ENCODE data around the gene USP53. TPM values are rescaled to one million over a fixed set of nuclear protein-coding genes. Genes with fewer than 3 reads are reported as not detected.

Gene USP53
- polyA plus RNA-seq, 1 of the 3 experiments (the other 2 are of a cell fraction): 8.1 TPM

DNA sequence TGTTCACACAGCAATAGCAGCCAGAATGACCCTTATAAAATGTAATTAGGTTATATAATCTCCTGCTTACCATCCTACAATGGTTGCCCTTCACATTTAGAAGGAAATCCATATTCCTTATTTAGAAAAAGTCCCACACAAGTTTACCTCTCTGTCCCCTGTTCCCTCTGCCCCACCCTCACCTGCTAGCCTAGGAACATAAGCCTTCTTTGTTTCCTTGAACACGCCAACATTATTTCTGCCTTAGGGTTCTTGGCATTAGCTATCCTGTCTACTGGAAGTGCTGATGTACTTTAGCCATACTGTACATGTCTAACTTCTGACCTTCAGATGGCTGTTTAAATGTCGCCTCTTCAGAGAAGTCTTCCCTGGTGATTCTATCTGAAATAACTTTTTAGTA is 28.4 kb upstream of the USP53 start:
- Histone ChIP-seq H3K79me2 (ENCODE audit: insufficient read depth) (no peaks in the 10 kb centered on the region), H3K9me2 (no peaks in the 10 kb centered on the region), H3K9ac (no peak overlapping the region), H3K36me3 (replicated peaks in 1 of 2; ENCODE audit: control insufficient read depth in 1 of 2, insufficient read depth in 2 of 2, low read length in 1 of 2) (no peaks in the 10 kb centered on the region), H4K20me1 (ENCODE audit: insufficient read depth) (no peaks in the 10 kb centered on the region), H3K4me1 (ENCODE audit: control insufficient read depth in 1 of 2, insufficient read depth in 2 of 2, low read depth in 1 of 2, low read length in 1 of 2) (no peaks in the 10 kb centered on the region), H3F3A (replicated peaks; ENCODE audit: insufficient read depth) (no peaks in the 10 kb centered on the region), H2AFZ (ENCODE audit: low read depth) (no peak overlapping the region), H3K27ac (ENCODE audit: low read depth in 2 of 2, low read length in 1 of 2) (no peak overlapping the region), H3K9me3 (no peaks in the 10 kb centered on the region), H3K27me3 (ENCODE audit: insufficient read depth) (no peaks in the 10 kb centered on the region), H3K4me2 (no peak overlapping the region), H3K4me3 (ENCODE audit: low read depth in 2 of 2, low read length in 1 of 2) (no peak overlapping the region)
- ChIA-PET POLR2A (no interaction called here), CTCF (no interaction called here)
- 98% methylated on average over 2 of the region's 2 CpGs for WGBS (ENCODE audit: low lambda C conversion rate)
- no peak for DNase-seq
- no peak for TF ChIP-seq GABPA (IDR thresholded peaks at IDR 0.05; ENCODE audit: low read depth)
- no peak for TF ChIP-seq RXRA (IDR thresholded peaks at IDR 0.05; ENCODE audit: borderline replicate concordance, low read depth)
- TF ChIP-seq TEAD4 (IDR thresholded peaks at IDR 0.05; ENCODE audit: borderline replicate concordance, insufficient read depth): no peak
- no peak for TF ChIP-seq YY1 (IDR thresholded peaks at IDR 0.05; ENCODE audit: low read depth)
- TF ChIP-seq, protein P1, sequence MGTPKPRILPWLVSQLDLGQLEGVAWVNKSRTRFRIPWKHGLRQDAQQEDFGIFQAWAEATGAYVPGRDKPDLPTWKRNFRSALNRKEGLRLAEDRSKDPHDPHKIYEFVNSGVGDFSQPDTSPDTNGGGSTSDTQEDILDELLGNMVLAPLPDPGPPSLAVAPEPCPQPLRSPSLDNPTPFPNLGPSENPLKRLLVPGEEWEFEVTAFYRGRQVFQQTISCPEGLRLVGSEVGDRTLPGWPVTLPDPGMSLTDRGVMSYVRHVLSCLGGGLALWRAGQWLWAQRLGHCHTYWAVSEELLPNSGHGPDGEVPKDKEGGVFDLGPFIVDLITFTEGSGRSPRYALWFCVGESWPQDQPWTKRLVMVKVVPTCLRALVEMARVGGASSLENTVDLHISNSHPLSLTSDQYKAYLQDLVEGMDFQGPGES (IDR thresholded peaks at IDR 0.05; ENCODE audit: low read depth, low read length): no peak
- TF ChIP-seq TAF1 (IDR thresholded peaks at IDR 0.05; ENCODE audit: borderline replicate concordance, low read depth, low read length): no peak
- no peak for TF ChIP-seq SIN3A (IDR thresholded peaks at IDR 0.05; ENCODE audit: borderline replicate concordance, low read depth, low read length)
- no peak for TF ChIP-seq TCF12 (IDR thresholded peaks at IDR 0.05)
- TF ChIP-seq, protein P2, sequence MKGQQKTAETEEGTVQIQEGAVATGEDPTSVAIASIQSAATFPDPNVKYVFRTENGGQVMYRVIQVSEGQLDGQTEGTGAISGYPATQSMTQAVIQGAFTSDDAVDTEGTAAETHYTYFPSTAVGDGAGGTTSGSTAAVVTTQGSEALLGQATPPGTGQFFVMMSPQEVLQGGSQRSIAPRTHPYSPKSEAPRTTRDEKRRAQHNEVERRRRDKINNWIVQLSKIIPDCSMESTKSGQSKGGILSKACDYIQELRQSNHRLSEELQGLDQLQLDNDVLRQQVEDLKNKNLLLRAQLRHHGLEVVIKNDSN (IDR thresholded peaks at IDR 0.05; ENCODE audit: borderline replicate concordance, low read depth): no peak
- TF ChIP-seq, protein P3, sequence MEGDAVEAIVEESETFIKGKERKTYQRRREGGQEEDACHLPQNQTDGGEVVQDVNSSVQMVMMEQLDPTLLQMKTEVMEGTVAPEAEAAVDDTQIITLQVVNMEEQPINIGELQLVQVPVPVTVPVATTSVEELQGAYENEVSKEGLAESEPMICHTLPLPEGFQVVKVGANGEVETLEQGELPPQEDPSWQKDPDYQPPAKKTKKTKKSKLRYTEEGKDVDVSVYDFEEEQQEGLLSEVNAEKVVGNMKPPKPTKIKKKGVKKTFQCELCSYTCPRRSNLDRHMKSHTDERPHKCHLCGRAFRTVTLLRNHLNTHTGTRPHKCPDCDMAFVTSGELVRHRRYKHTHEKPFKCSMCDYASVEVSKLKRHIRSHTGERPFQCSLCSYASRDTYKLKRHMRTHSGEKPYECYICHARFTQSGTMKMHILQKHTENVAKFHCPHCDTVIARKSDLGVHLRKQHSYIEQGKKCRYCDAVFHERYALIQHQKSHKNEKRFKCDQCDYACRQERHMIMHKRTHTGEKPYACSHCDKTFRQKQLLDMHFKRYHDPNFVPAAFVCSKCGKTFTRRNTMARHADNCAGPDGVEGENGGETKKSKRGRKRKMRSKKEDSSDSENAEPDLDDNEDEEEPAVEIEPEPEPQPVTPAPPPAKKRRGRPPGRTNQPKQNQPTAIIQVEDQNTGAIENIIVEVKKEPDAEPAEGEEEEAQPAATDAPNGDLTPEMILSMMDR (IDR thresholded peaks at IDR 0.05): no peak
- TF ChIP-seq FOXM1 (IDR thresholded peaks at IDR 0.05; ENCODE audit: low read depth): no peak
- TF ChIP-seq RFX5 (IDR thresholded peaks at IDR 0.05; ENCODE audit: low read length): no peak
- TF ChIP-seq, protein P4, sequence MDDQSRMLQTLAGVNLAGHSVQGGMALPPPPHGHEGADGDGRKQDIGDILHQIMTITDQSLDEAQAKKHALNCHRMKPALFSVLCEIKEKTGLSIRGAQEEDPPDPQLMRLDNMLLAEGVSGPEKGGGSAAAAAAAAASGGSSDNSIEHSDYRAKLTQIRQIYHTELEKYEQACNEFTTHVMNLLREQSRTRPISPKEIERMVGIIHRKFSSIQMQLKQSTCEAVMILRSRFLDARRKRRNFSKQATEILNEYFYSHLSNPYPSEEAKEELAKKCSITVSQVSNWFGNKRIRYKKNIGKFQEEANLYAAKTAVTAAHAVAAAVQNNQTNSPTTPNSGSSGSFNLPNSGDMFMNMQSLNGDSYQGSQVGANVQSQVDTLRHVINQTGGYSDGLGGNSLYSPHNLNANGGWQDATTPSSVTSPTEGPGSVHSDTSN (IDR thresholded peaks at IDR 0.05): no peak
- TF ChIP-seq MXI1 (IDR thresholded peaks at IDR 0.05; ENCODE audit: low read depth, low read length): no peak
- TF ChIP-seq, protein P5, sequence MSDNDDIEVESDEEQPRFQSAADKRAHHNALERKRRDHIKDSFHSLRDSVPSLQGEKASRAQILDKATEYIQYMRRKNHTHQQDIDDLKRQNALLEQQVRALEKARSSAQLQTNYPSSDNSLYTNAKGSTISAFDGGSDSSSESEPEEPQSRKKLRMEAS (IDR thresholded peaks at IDR 0.05; ENCODE audit: low read depth): no peak
- TF ChIP-seq NRF1 (IDR thresholded peaks at IDR 0.05; ENCODE audit: low read depth, low read length): no peak
- no peak for TF ChIP-seq SMC3 (IDR thresholded peaks at IDR 0.05; ENCODE audit: low read depth, low read length)
- TF ChIP-seq, protein P6, sequence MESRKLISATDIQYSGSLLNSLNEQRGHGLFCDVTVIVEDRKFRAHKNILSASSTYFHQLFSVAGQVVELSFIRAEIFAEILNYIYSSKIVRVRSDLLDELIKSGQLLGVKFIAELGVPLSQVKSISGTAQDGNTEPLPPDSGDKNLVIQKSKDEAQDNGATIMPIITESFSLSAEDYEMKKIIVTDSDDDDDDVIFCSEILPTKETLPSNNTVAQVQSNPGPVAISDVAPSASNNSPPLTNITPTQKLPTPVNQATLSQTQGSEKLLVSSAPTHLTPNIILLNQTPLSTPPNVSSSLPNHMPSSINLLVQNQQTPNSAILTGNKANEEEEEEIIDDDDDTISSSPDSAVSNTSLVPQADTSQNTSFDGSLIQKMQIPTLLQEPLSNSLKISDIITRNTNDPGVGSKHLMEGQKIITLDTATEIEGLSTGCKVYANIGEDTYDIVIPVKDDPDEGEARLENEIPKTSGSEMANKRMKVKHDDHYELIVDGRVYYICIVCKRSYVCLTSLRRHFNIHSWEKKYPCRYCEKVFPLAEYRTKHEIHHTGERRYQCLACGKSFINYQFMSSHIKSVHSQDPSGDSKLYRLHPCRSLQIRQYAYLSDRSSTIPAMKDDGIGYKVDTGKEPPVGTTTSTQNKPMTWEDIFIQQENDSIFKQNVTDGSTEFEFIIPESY (IDR thresholded peaks at IDR 0.05; ENCODE audit: borderline replicate concordance, low read depth): no peak
- no peak for TF ChIP-seq MEF2A (IDR thresholded peaks at IDR 0.05; ENCODE audit: borderline replicate concordance, low read depth)

Measured in SK-N-SH (cell line).